HCT116 (cell line): ENCODE data around the gene ARHGEF18. TPM values are rescaled to one million over a fixed set of nuclear protein-coding genes. Genes with fewer than 3 reads are reported as not detected.

Source experiments
- ATAC-seq: fragments of 200-7000 bp; cut with Tn5 transposase; 2 replicates; pipeline ENCODE4 v1.9.1; 2020; ENCODE audit warnings: mild to moderate bottlenecking, moderate library complexity
- BruUV-seq: library from RNA; stranded (reverse); fragments of 400-500 nt; replicated peaks from 2 replicates; lab custom pipeline; 2021; lab: Mats Ljungman, UMichigan
- CTCF ChIA-PET: fragments of 300-600 bp; sonication (Branson Sonifier 250); formaldehyde crosslinking; loops from one replicate; lab custom pipeline; 2021; ENCODE audit warnings: antibody characterized with exemption; lab: Charles Lee
- POLR2A ChIA-PET: fragments of 300-600, 350-600 bp; sonication (Branson Sonifier 250); formaldehyde crosslinking; loops from one replicate; lab custom pipeline; 2021; ENCODE audit warnings: antibody characterized with exemption; lab: Charles Lee
- RAD21 ChIA-PET, 2 experiments: fragments of 300-600 bp; sonication (Branson Sonifier 250); formaldehyde crosslinking; loops; one replicate each; lab custom pipeline; 2023; ENCODE audit warnings: low total read pairs in 2 of 2; ENCODE audit not compliant: uncharacterized antibody in 2 of 2, unreplicated experiment in 2 of 2, low non-redundant PET in 1 of 2; lab: Charles Lee
- DNase-seq: peaks from one replicate; pipeline ENCODE4 v3.0.0-alpha.2; 2010; ENCODE audit warnings: low read depth, low spot score
- H2AFZ ChIP-seq: fragments of 200-600 bp; shearing (Covaris generic), sonication (generic); 2 replicates; pipeline ENCODE4 v1.6.1; 2017; ENCODE audit warnings: low read depth, mixed run types, mixed read lengths, antibody characterized with exemption, low read length; ENCODE audit not compliant: poor library complexity, severe bottlenecking
- H3K27ac ChIP-seq: 2 replicates; pipeline ENCODE4 v1.5.1; 2012; ENCODE audit warnings: low read depth, low read length
- H3K27me3 ChIP-seq: fragments of 200-600 bp; sonication (generic); 2 replicates; pipeline ENCODE4 v1.6.1; 2016; ENCODE audit warnings: mixed run types, low read length, mixed read lengths; ENCODE audit not compliant: insufficient read depth
- H3K36me3 ChIP-seq, 2 experiments: fragments of 200-500 bp in 1 of 2; fragments of 200-600 bp in 1 of 2; sonication (Bioruptor generic) in 1 of 2; sonication (generic) in 1 of 2; 2 replicates each; pipeline versions ENCODE4 v1.5.1 to v1.6.1; 2014 to 2016; ENCODE audit warnings: low read length in 2 of 2, inconsistent platforms in 1 of 2, mixed read lengths in 1 of 2, mixed run types in 1 of 2; ENCODE audit not compliant: insufficient read depth in 2 of 2, control insufficient read depth in 1 of 2
- H3K4me1 ChIP-seq, 2 experiments: fragments of 200-600 bp in 1 of 2; sonication (generic) in 1 of 2; 2 replicates each; pipeline versions ENCODE4 v1.5.1 to v1.6.1; 2012 to 2017; ENCODE audit warnings: low read length in 2 of 2, inconsistent platforms in 1 of 2, mild to moderate bottlenecking in 1 of 2, mixed read lengths in 1 of 2, mixed run types in 1 of 2, moderate library complexity in 1 of 2; ENCODE audit not compliant: insufficient read depth in 2 of 2, control insufficient read depth in 1 of 2
- H3K4me2 ChIP-seq: fragments of 200-600 bp; sonication (generic); 2 replicates; pipeline ENCODE4 v1.6.1; 2017; ENCODE audit warnings: mixed run types, low read length, mixed read lengths
- H3K4me3 ChIP-seq, 2 experiments: fragments of 200-600 bp in 1 of 2; sonication (generic) in 1 of 2; replicated peaks in 1 of 2; 2 replicates each; pipeline ENCODE4 v1.5.1; 2011 to 2016; ENCODE audit warnings: low read length in 2 of 2, control low read depth in 1 of 2, low read depth in 1 of 2, mild to moderate bottlenecking in 1 of 2, mixed read lengths in 1 of 2, mixed run types in 1 of 2
- H3K79me2 ChIP-seq: fragments of 200-600 bp; sonication (generic); 2 replicates; pipeline ENCODE4 v1.6.1; 2017; ENCODE audit warnings: mild to moderate bottlenecking, mixed run types, low read length, moderate library complexity, mixed read lengths; ENCODE audit not compliant: insufficient read depth
- H3K9ac ChIP-seq: fragments of 200-600 bp; sonication (generic); 2 replicates; pipeline ENCODE4 v1.6.1; 2016; ENCODE audit warnings: low read length, mixed read lengths
- H3K9me2 ChIP-seq: fragments of 200-600 bp; sonication (generic), shearing (Covaris generic); 2 replicates; pipeline ENCODE4 v1.6.1; 2017; ENCODE audit warnings: mixed run types, mild to moderate bottlenecking, moderate library complexity; ENCODE audit not compliant: insufficient read depth
- H3K9me3 ChIP-seq, 2 experiments: fragments of 200-500 bp in 1 of 2; fragments of 200-600 bp in 1 of 2; sonication (Bioruptor generic) in 1 of 2; sonication (generic) in 1 of 2; 2 replicates each; pipeline ENCODE4 v1.6.1; 2014 to 2017; ENCODE audit warnings: low read length in 2 of 2, mixed read lengths in 2 of 2, inconsistent platforms in 1 of 2, low read depth in 1 of 2, mild to moderate bottlenecking in 1 of 2, mixed run types in 1 of 2, moderate library complexity in 1 of 2; ENCODE audit not compliant: control insufficient read depth in 1 of 2, insufficient read depth in 1 of 2
- H4K20me1 ChIP-seq: fragments of 200-600 bp; sonication (generic), shearing (Covaris generic); 2 replicates; pipeline ENCODE4 v1.6.1; 2017; ENCODE audit warnings: mixed run types, mild to moderate bottlenecking, moderate library complexity; ENCODE audit not compliant: insufficient read depth
- EZH2phosphoT487 ChIP-seq: fragments of 200-600 bp; IDR thresholded peaks from 2 replicates; pipeline ENCODE4 v1.6.1; 2018; ENCODE audit warnings: antibody characterized with exemption, borderline replicate concordance
- RAD21 ChIP-seq: IDR thresholded peaks from 2 replicates; pipeline ENCODE4 v1.6.1; 2012; ENCODE audit warnings: low read depth, mild to moderate bottlenecking
- SRF ChIP-seq: IDR thresholded peaks from 2 replicates; pipeline ENCODE4 v1.6.1; 2012; ENCODE audit warnings: low read depth
- intact Hi-C: fragments of 100-400 bp; cut with micrococcal nuclease; formaldehyde crosslinking; loops from 2 replicates; pipeline ENCODE4 v1.10.0; 2022
- total RNA-seq: library from RNA; stranded (reverse); gene quantifications from one replicate; pipeline ENCODE4 v1.2.1, GENCODE V29; 2021; ENCODE audit not compliant: unreplicated experiment
- TF ChIP-seq, protein P1 (sequence below), 3 experiments: fragments of 200-600 bp in 1 of 3; sonication (generic) in 1 of 3; IDR thresholded peaks in 2 of 3; conservative IDR thresholded peaks in 1 of 3; 2 replicates each; pipeline ENCODE4 v1.5.1; 2012 to 2017; ENCODE audit warnings: low read depth in 2 of 3, low read length in 2 of 3, antibody characterized with exemption in 1 of 3, borderline replicate concordance in 1 of 3, control low read depth in 1 of 3, mild to moderate bottlenecking in 1 of 3, mixed read lengths in 1 of 3, mixed run types in 1 of 3, moderate library complexity in 1 of 3; ENCODE audit not compliant: insufficient read depth in 1 of 3
- TF ChIP-seq, protein P2 (sequence below): IDR thresholded peaks from 2 replicates; pipeline ENCODE4 v1.6.1; 2012; ENCODE audit warnings: low read depth

The ARHGEF18 gene
- total RNA-seq, 1 experiment from 2014 or later, result 32.2 TPM

DNA sequence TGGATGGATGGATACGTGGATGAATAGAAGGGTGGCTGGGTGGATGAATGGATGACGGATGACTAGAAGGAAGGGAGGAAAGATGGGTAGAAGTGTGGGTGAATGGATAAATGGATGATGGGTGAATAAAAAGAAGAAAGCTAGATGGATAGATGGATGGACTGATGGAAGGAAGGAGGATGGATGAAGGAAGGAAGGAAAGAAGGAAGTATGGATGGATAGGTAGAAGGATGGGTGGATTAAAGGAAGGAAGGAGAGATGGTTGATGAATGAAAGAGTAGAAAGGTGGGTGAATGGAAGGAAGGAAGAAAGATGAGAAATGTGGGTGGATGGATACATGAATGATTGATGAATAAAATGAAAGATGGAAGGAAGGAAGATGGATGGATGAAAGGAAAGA, 14.5 kb downstream of the ARHGEF18 start:
- Histone ChIP-seq H3K4me2 (no peak overlapping the region), H3K79me2 (no peaks in the 10 kb centered on the region), H3K9ac (no peak overlapping the region), H3K27me3 (peaks cover 8% of the 10 kb centered on the region; the same call in 1 of the 2 replicates), H3K9me3 (no peaks in the 10 kb centered on the region), H3K36me3 (no peaks in the 10 kb centered on the region), H4K20me1 (no peaks in the 10 kb centered on the region), H3K9me2 (no peaks in the 10 kb centered on the region), H2AFZ (no peak overlapping the region), H3K4me3 (no peak overlapping the region), H3K27ac (no peak overlapping the region), H3K4me1 (peaks cover 0 to 6% of the 10 kb centered on the region in 2 experiments; a peak in 3 of 4 replicates)
- ChIA-PET RAD21 (no interaction called here), CTCF (no interaction called here), POLR2A (interaction anchor here (1.0 kb wide), 1 partner anchor 17 kb away, joined by 3 read pairs; no protein-coding TSS in a partner anchor)
- intact Hi-C loops, result no loop called here
- ATAC-seq (no peak), DNase-seq (no peak)
- BruUV-seq, result no TSS peak
- no peak for TF ChIP-seq SRF
- no peak for TF ChIP-seq EZH2phosphoT487

DNA sequence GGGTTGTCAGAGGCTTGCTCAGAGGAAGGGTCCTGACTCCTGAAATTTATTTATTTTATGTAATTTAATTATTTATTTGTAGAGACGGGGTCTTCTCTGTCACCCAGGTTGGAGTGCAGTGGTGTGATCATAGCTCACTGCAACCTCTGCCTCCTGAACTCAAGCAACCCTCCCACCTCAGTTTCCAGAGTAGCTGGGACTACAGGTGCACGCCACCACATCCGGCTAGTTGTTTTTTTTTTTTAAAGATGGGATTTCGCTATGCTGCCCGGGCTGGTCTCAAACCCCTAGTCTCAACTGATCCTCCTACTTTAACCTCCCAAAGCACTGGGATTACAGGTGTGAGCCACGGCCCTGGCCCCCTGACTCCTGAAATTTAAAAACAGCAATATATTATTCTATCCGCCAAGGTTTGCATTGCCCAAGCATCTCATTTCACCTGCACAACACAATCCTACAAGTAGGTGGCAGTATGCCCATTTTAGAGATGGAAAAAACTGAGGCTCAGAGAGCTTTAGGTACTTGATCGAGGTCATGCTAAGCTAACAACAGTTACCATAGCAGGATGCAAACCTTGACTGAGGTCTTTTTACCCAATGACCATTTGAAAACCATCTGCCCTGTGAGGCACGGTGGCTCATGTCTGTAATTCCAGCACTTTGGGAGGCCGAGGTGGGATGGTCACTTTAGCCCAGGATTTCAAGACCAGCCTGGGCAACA, 18.1 kb downstream of the ARHGEF18 start:
- Histone ChIP-seq H3K4me3 (no peak overlapping the region), H3K9me2 (no peaks in the 10 kb centered on the region), H3K79me2 (no peaks in the 10 kb centered on the region), H2AFZ (no peak overlapping the region), H3K9me3 (no peaks in the 10 kb centered on the region), H3K9ac (no peak overlapping the region), H3K36me3 (no peaks in the 10 kb centered on the region), H3K4me1 (peaks cover 17 to 24% of the 10 kb centered on the region in 2 experiments), H4K20me1 (no peaks in the 10 kb centered on the region), H3K27ac (no peak overlapping the region), H3K4me2 (no peak overlapping the region), H3K27me3 (peaks cover 8% of the 10 kb centered on the region; the same call in 1 of the 2 replicates)
- intact Hi-C loops, result no loop called here
- ATAC-seq, result peak; percentile 67
- ChIA-PET CTCF (interaction anchor here (0.8 to 2.7 kb wide), 9 partner anchors 9 to 553 kb away, joined by 3 to 20 read pairs (median 5); partner anchors contain the start of gene SNAPC2), POLR2A (interaction anchor here (1.7 kb wide), 1 partner anchor 12 kb away, joined by 6 read pairs; no protein-coding TSS in a partner anchor), RAD21 (interaction anchor here (0.6 to 1.3 kb wide), 3 partner anchors 13 to 201 kb away, joined by 3 to 4 read pairs (median 4); no protein-coding TSS in a partner anchor)
- no TSS peak for BruUV-seq
- peak; percentile 62 for DNase-seq
- TF ChIP-seq, protein P1, sequence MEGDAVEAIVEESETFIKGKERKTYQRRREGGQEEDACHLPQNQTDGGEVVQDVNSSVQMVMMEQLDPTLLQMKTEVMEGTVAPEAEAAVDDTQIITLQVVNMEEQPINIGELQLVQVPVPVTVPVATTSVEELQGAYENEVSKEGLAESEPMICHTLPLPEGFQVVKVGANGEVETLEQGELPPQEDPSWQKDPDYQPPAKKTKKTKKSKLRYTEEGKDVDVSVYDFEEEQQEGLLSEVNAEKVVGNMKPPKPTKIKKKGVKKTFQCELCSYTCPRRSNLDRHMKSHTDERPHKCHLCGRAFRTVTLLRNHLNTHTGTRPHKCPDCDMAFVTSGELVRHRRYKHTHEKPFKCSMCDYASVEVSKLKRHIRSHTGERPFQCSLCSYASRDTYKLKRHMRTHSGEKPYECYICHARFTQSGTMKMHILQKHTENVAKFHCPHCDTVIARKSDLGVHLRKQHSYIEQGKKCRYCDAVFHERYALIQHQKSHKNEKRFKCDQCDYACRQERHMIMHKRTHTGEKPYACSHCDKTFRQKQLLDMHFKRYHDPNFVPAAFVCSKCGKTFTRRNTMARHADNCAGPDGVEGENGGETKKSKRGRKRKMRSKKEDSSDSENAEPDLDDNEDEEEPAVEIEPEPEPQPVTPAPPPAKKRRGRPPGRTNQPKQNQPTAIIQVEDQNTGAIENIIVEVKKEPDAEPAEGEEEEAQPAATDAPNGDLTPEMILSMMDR (IDR thresholded peaks at IDR 0.05 in 2 of 3, conservative IDR thresholded peaks at IDR 0.05 in 1 of 3; ENCODE audit: borderline replicate concordance in 1 of 3, insufficient read depth in 1 of 3, low read depth in 2 of 3, low read length in 2 of 3), result peak; percentile 37 to 53 (median 52); a peak in 5 of 6 replicates
- TF ChIP-seq RAD21, result peak; percentile 64
- TF ChIP-seq, protein P2, sequence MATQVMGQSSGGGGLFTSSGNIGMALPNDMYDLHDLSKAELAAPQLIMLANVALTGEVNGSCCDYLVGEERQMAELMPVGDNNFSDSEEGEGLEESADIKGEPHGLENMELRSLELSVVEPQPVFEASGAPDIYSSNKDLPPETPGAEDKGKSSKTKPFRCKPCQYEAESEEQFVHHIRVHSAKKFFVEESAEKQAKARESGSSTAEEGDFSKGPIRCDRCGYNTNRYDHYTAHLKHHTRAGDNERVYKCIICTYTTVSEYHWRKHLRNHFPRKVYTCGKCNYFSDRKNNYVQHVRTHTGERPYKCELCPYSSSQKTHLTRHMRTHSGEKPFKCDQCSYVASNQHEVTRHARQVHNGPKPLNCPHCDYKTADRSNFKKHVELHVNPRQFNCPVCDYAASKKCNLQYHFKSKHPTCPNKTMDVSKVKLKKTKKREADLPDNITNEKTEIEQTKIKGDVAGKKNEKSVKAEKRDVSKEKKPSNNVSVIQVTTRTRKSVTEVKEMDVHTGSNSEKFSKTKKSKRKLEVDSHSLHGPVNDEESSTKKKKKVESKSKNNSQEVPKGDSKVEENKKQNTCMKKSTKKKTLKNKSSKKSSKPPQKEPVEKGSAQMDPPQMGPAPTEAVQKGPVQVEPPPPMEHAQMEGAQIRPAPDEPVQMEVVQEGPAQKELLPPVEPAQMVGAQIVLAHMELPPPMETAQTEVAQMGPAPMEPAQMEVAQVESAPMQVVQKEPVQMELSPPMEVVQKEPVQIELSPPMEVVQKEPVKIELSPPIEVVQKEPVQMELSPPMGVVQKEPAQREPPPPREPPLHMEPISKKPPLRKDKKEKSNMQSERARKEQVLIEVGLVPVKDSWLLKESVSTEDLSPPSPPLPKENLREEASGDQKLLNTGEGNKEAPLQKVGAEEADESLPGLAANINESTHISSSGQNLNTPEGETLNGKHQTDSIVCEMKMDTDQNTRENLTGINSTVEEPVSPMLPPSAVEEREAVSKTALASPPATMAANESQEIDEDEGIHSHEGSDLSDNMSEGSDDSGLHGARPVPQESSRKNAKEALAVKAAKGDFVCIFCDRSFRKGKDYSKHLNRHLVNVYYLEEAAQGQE, result no peak
